ENCODE results near the gene ACLY. TPM values are rescaled to one million over a fixed set of nuclear protein-coding genes. Genes with fewer than 3 reads are reported as not detected.
A peak's percentile ranks its signal among the peaks of the same experiment; 100 is the strongest.

Gene ACLY
- total RNA-seq, 4 donors from 2014 or later = 91.6 to 133 (median 111) TPM

- DNase-seq (ENCODE audit: low spot score) (peak; percentile 65), ATAC-seq (ENCODE audit: low FRiP score) (no peak)
- TF ChIP-seq CTCF (IDR thresholded peaks at IDR 0.05) = peak in 2 of 3 donors; percentile 20 to 47
Measured at GRCh38 chr17:41962768-41963434, 44.1 kb upstream of the ACLY start.

- no peak for TF ChIP-seq CTCF (IDR thresholded peaks at IDR 0.05)
- ATAC-seq (ENCODE audit: low FRiP score) (no peak), DNase-seq (ENCODE audit: low spot score) (no peak)
Measured at GRCh38 chr17:41962111-41962510, 43.4 kb upstream of the ACLY start.

GRCh38 chr17:41959336-41960095, 40.8 kb upstream of the ACLY start:
- no peak for DNase-seq (ENCODE audit: low spot score)
- peak; percentile 42 for ATAC-seq (ENCODE audit: low FRiP score)

GRCh38 chr17:41959030-41959335, 40.2 kb upstream of the ACLY start:
- DNase-seq (ENCODE audit: low spot score) = no peak
- TF ChIP-seq CTCF (IDR thresholded peaks at IDR 0.05) = no peak
- no peak for ATAC-seq (ENCODE audit: low FRiP score)

More at GRCh38 chr17:41959336-41960095, 40.8 kb upstream of the ACLY start:
- TF ChIP-seq CTCF (IDR thresholded peaks at IDR 0.05) = no peak

- no peak for TF ChIP-seq CTCF (IDR thresholded peaks at IDR 0.05)
- no peak for ATAC-seq (ENCODE audit: low FRiP score)
- no peak for DNase-seq (ENCODE audit: low spot score)
Measured at GRCh38 chr17:41957869-41958439, 39.2 kb upstream of the ACLY start.

- no peak for TF ChIP-seq CTCF (IDR thresholded peaks at IDR 0.05)
- ATAC-seq (ENCODE audit: low FRiP score) (no peak), DNase-seq (ENCODE audit: low spot score) (no peak)
Measured at GRCh38 chr17:41957031-41957868, 38.5 kb upstream of the ACLY start.
